GM12878 (cell line): Measurements from ENCODE around the gene HES7. TPM values are rescaled to one million over a fixed set of nuclear protein-coding genes. Genes with fewer than 3 reads are reported as not detected.

Experiments used
- BACH1 ChIP-seq: fragments of 450-650 bp; IDR thresholded peaks from 2 replicates; pipeline ENCODE4 v1.6.1; 2017; ENCODE audit warnings: mild to moderate bottlenecking, borderline replicate concordance
- BHLHE40 ChIP-seq, 2 experiments: fragments of 450-650 bp in 1 of 2; IDR thresholded peaks; 2 replicates each; pipeline ENCODE4 v1.6.1; 2011 to 2017; ENCODE audit warnings: low read depth in 2 of 2, borderline replicate concordance in 1 of 2, improper control_type of control experiment in 1 of 2, low read length in 1 of 2, mild to moderate bottlenecking in 1 of 2
- EP300 ChIP-seq, 2 experiments: fragments of 150-350 bp in 1 of 2; IDR thresholded peaks; 2 replicates each; pipeline ENCODE4 v1.6.1; 2011 to 2012; ENCODE audit warnings: low read depth in 2 of 2, low read length in 2 of 2, borderline replicate concordance in 1 of 2, improper control_type of control experiment in 1 of 2, inconsistent platforms in 1 of 2; ENCODE audit not compliant: control insufficient read depth in 1 of 2
- FOXM1 ChIP-seq: IDR thresholded peaks from 2 replicates; pipeline ENCODE4 v1.6.1; 2012; ENCODE audit warnings: low read depth, mild to moderate bottlenecking, inconsistent platforms, low read length, moderate library complexity
- GABPA ChIP-seq: IDR thresholded peaks from 2 replicates; pipeline ENCODE4 v1.6.1; 2014; ENCODE audit warnings: antibody characterized with exemption, low read depth, mild to moderate bottlenecking, inconsistent platforms
- HCFC1 ChIP-seq: fragments of 150-350 bp; IDR thresholded peaks from 2 replicates; pipeline ENCODE4 v1.6.1; 2014; ENCODE audit warnings: low read length
- IKZF1 ChIP-seq: fragments of 450-650 bp; conservative IDR thresholded peaks from 2 replicates; pipeline ENCODE4 v1.6.1; 2017; ENCODE audit warnings: antibody characterized with exemption, mild to moderate bottlenecking
- IKZF2 ChIP-seq, 2 experiments: fragments of 450-650 bp; IDR thresholded peaks; 2 replicates each; pipeline ENCODE4 v1.6.1; 2017; ENCODE audit warnings: mild to moderate bottlenecking in 2 of 2, moderate library complexity in 2 of 2
- MYB ChIP-seq: fragments of 150-350 bp; IDR thresholded peaks from 2 replicates; pipeline ENCODE4 v1.6.1; 2014; ENCODE audit warnings: mild to moderate bottlenecking, low read depth, low read length, borderline replicate concordance
- NBN ChIP-seq: fragments of 450-650 bp; IDR thresholded peaks from 2 replicates; pipeline ENCODE4 v1.6.1; 2016
- RB1 ChIP-seq: fragments of 450-650 bp; formaldehyde crosslinking; IDR thresholded peaks from 2 replicates; pipeline ENCODE4 v1.6.1; 2017; ENCODE audit warnings: mild to moderate bottlenecking, borderline replicate concordance
- SMARCA5 ChIP-seq: fragments of 450-650 bp; IDR thresholded peaks from 2 replicates; pipeline ENCODE4 v1.6.1; 2017; ENCODE audit warnings: mild to moderate bottlenecking
- SMC3 ChIP-seq: IDR thresholded peaks from 2 replicates; pipeline ENCODE4 v1.6.1; 2011; ENCODE audit warnings: low read length, improper control_type of control experiment, borderline replicate concordance
- SREBF2 ChIP-seq: IDR thresholded peaks from 2 replicates; pipeline ENCODE4 v1.6.1; 2012; ENCODE audit warnings: mild to moderate bottlenecking, low read length
- TARDBP ChIP-seq: IDR thresholded peaks from 2 replicates; pipeline ENCODE4 v1.6.1; 2016; ENCODE audit warnings: borderline replicate concordance
- TBL1XR1 ChIP-seq: IDR thresholded peaks from 2 replicates; pipeline ENCODE4 v1.6.1; 2012; ENCODE audit warnings: low read depth, low read length, improper control_type of control experiment
- TCF3 ChIP-seq: IDR thresholded peaks from 2 replicates; pipeline ENCODE4 v1.6.1; 2012; ENCODE audit warnings: low read depth, mild to moderate bottlenecking, low read length, borderline replicate concordance; ENCODE audit not compliant: insufficient read depth
- ZNF207 ChIP-seq: fragments of 450-650 bp; IDR thresholded peaks from 2 replicates; pipeline ENCODE4 v1.6.1; 2014; ENCODE audit warnings: antibody characterized with exemption, mild to moderate bottlenecking, borderline replicate concordance
- ZSCAN29 ChIP-seq: fragments of 450-650 bp; IDR thresholded peaks from 2 replicates; pipeline ENCODE4 v1.6.1; 2017; ENCODE audit warnings: mild to moderate bottlenecking, moderate library complexity
- polyA plus RNA-seq, 11 experiments: library from polyadenylated mRNA; depleted of rRNA in 4 of 11; unstranded in 6 of 11; stranded (reverse) in 5 of 11; fragments of >200 nt; fragmentation: Nextera tagmentation in 4 of 11; fragmentation: Illumina TruSeq in 1 of 11; extraction: Ambion mirVana in 4 of 11; extraction: Trizol in 1 of 11; gene quantifications; 1 replicate in 1 of 11; 2 replicates in 10 of 11; pipeline versions ENCODE4 v1.2.1 to v1.2.3, GENCODE V29; 2011 to 2016; ENCODE audit warnings: inconsistent platforms in 2 of 11, missing spikeins in 2 of 11, low read depth in 1 of 11
- total RNA-seq, 4 experiments: library from RNA; depleted of rRNA in 3 of 4; stranded (reverse); fragments of >200 nt in 3 of 4; fragmentation: Illumina TruSeq in 1 of 4; extraction: Trizol in 1 of 4; gene quantifications; 2 replicates each; pipeline versions ENCODE4 v1.2.1 to v1.2.3, GENCODE V29; 2013 to 2021
- TF ChIP-seq, protein P1 (sequence below): fragments of 150-350 bp; IDR thresholded peaks from 2 replicates; pipeline ENCODE4 v1.6.1; 2014; ENCODE audit warnings: mild to moderate bottlenecking, low read depth, low read length
- TF ChIP-seq, protein P2 (sequence below): fragments of 450-650 bp; conservative IDR thresholded peaks from 2 replicates; pipeline ENCODE4 v1.6.1; 2017; ENCODE audit warnings: mild to moderate bottlenecking, moderate library complexity
- TF ChIP-seq, protein P3 (sequence below): fragments of 450-650 bp; IDR thresholded peaks from 2 replicates; pipeline ENCODE4 v1.6.1; 2017; ENCODE audit warnings: mild to moderate bottlenecking, low read depth, inconsistent platforms; ENCODE audit not compliant: poor library complexity, severe bottlenecking
- TF ChIP-seq, protein P4 (sequence below): fragments of 450-650 bp; IDR thresholded peaks from 2 replicates; pipeline ENCODE4 v1.6.1; 2016; ENCODE audit warnings: mild to moderate bottlenecking

HES7 gene
- total and polyA plus RNA-seq, 10 of the 15 experiments (the other 5 are each of a cell fraction or from before 2014, with no cell fraction given), result 0.07 to 1.3 (median 0.63) TPM; not detected in 4

DNA sequence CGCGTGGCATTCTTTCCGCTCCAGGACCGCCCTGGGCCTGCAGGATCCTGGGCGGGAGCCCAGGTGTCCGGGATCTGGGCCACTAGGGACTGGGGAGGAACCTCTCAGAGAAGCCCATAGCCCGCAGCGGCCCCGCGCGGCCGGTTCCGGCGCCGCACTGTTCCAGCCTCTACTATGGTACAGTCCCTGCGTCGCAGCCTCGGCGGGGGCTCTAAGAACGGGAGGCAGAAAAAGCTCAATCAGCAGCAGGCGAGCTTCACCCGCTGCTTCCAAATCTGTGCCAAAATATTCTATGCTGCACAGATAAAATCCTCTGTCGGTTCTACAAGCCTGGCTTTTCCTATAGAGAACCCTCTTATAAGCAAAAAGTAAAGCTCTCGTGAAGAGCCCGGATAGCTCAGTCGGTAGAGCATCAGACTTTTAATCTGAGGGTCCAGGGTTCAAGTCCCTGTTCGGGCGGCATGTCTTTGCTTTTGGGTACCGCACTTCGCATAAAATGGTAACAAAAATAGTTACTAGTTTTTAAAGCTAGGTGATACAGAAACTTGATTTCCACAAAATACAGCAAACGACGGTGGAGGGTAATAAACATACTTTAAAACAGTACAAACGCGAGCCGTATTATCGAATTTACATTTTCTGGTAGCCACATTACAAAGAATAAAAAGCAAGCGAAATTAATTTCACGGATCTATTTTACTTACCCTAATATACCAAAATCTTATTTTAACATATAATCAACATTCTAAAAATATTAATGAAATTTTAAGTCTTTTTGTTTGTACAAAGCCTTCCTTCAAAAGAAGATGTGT lies 4.9 kb downstream of the HES7 start (continued):
- peak; percentile 1 to 35; a peak in 2 of 4 replicates for TF ChIP-seq BHLHE40 (IDR thresholded peaks at IDR 0.05; ENCODE audit: borderline replicate concordance in 1 of 2, low read depth in 2 of 2, low read length in 1 of 2)
- TF ChIP-seq ZNF207, result peak; percentile 90; the same call in 1 of the 2 replicates
- TF ChIP-seq ZSCAN29, result peak; percentile 98
- peak; percentile 38; the same call in 1 of the 2 replicates for TF ChIP-seq FOXM1
- TF ChIP-seq HCFC1, result peak; percentile 28; the same call in 1 of the 2 replicates
- peak; percentile 98 for TF ChIP-seq SREBF2
- no peak for TF ChIP-seq MYB
- peak; percentile 97; the same call in 1 of the 2 replicates for TF ChIP-seq SMARCA5
- TF ChIP-seq BACH1, result no peak
- peak; percentile 71; the same call in 1 of the 2 replicates for TF ChIP-seq GABPA
- TF ChIP-seq, protein P1, sequence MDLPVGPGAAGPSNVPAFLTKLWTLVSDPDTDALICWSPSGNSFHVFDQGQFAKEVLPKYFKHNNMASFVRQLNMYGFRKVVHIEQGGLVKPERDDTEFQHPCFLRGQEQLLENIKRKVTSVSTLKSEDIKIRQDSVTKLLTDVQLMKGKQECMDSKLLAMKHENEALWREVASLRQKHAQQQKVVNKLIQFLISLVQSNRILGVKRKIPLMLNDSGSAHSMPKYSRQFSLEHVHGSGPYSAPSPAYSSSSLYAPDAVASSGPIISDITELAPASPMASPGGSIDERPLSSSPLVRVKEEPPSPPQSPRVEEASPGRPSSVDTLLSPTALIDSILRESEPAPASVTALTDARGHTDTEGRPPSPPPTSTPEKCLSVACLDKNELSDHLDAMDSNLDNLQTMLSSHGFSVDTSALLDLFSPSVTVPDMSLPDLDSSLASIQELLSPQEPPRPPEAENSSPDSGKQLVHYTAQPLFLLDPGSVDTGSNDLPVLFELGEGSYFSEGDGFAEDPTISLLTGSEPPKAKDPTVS, result peak; percentile 63; the same call in 1 of the 2 replicates
- peak; percentile 85; the same call in 1 of the 2 replicates for TF ChIP-seq RB1
- TF ChIP-seq TARDBP, result peak; percentile 93
- peak in 1 of 2 experiments; percentile 82; a peak in 1 of 4 replicates for TF ChIP-seq EP300 (IDR thresholded peaks at IDR 0.05; ENCODE audit: borderline replicate concordance in 1 of 2, control insufficient read depth in 1 of 2, low read depth in 2 of 2, low read length in 2 of 2)
- TF ChIP-seq, protein P2, sequence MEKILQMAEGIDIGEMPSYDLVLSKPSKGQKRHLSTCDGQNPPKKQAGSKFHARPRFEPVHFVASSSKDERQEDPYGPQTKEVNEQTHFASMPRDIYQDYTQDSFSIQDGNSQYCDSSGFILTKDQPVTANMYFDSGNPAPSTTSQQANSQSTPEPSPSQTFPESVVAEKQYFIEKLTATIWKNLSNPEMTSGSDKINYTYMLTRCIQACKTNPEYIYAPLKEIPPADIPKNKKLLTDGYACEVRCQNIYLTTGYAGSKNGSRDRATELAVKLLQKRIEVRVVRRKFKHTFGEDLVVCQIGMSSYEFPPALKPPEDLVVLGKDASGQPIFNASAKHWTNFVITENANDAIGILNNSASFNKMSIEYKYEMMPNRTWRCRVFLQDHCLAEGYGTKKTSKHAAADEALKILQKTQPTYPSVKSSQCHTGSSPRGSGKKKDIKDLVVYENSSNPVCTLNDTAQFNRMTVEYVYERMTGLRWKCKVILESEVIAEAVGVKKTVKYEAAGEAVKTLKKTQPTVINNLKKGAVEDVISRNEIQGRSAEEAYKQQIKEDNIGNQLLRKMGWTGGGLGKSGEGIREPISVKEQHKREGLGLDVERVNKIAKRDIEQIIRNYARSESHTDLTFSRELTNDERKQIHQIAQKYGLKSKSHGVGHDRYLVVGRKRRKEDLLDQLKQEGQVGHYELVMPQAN, result 0 out of 2 replicates have a peak, but pooled peaks have one; percentile 23
- peak; percentile 8 to 13; a peak in 1 of 4 replicates for TF ChIP-seq IKZF2 (IDR thresholded peaks at IDR 0.05)
- TF ChIP-seq, protein P3, sequence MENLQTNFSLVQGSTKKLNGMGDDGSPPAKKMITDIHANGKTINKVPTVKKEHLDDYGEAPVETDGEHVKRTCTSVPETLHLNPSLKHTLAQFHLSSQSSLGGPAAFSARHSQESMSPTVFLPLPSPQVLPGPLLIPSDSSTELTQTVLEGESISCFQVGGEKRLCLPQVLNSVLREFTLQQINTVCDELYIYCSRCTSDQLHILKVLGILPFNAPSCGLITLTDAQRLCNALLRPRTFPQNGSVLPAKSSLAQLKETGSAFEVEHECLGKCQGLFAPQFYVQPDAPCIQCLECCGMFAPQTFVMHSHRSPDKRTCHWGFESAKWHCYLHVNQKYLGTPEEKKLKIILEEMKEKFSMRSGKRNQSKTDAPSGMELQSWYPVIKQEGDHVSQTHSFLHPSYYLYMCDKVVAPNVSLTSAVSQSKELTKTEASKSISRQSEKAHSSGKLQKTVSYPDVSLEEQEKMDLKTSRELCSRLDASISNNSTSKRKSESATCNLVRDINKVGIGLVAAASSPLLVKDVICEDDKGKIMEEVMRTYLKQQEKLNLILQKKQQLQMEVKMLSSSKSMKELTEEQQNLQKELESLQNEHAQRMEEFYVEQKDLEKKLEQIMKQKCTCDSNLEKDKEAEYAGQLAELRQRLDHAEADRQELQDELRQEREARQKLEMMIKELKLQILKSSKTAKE, result peak; percentile 84
- TF ChIP-seq NBN, result peak; percentile 70; the same call in 1 of the 2 replicates
- TF ChIP-seq, protein P4, sequence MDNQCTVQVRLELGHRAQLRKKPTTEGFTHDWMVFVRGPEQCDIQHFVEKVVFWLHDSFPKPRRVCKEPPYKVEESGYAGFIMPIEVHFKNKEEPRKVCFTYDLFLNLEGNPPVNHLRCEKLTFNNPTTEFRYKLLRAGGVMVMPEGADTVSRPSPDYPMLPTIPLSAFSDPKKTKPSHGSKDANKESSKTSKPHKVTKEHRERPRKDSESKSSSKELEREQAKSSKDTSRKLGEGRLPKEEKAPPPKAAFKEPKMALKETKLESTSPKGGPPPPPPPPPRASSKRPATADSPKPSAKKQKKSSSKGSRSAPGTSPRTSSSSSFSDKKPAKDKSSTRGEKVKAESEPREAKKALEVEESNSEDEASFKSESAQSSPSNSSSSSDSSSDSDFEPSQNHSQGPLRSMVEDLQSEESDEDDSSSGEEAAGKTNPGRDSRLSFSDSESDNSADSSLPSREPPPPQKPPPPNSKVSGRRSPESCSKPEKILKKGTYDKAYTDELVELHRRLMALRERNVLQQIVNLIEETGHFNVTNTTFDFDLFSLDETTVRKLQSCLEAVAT, result no peak
- TF ChIP-seq SMC3, result peak; percentile 34; the same call in 1 of the 2 replicates
- peak; percentile 83 for TF ChIP-seq TBL1XR1
- peak; percentile 72 for TF ChIP-seq IKZF1
- TF ChIP-seq TCF3, result 0 out of 2 replicates have a peak, but pooled peaks have one; percentile 11
